Fibroblast of skin of left quadriceps (primary cell): ENCODE data around the gene TEKTIP1.
"Not testable (repeated sequence)": the region's sequence is repeated elsewhere in the genome, so short reads cannot be mapped to it uniquely, and the experiment has no call there.

Source experiments
- DNase-seq, 2 experiments: peaks; one replicate each; pipeline ENCODE4 v3.0.0-alpha.2; 2013; ENCODE audit warnings: low read depth in 2 of 2

TEKTIP1 gene

DNA sequence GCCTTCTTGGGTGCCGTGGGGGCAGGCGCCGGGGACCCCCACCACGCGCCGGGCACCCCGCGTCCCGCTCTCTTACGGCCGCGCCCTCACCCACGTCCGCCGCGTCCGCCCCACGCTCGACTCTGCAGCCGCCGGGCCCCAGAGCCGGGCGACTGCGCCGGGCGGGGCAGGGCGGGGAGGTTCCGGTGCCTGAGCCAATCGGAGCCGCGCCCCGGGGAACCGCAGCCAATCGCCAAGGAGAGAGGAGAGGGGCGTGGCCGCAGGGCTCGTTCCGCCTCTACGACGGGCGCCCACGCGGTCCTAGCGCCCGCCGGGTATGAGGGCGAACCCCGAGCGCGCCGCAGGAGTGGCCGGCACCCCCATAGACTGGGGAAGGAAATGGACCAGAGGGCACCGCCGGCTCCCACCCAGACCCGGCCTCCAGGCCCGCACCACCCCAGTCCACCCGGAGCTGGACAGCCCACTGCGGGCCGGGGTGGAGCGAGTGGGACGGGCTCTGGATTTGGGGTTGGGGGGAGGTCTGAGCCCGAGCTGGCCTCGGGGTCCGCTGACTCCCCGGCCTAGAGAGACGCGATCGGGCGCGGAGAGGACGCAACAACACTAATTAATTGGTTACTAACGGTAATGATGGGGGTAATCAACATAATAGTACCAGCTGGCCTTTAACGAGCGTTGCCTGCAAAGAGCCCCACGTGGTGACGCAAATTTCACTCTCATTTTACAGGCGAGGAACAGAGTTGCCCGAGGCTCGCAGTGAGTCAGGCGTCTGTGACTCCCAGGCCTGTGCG, 18.7 kb downstream of the TEKTIP1 start, which contains the start of gene MFSD12:
TSS of gene MFSD12 (minus strand) at position 126 of the 788 bp plus-strand sequence. CDS start 183 bp downstream, outside the sequence.
- DNase-seq, result peak; percentile 78 to 81

DNA sequence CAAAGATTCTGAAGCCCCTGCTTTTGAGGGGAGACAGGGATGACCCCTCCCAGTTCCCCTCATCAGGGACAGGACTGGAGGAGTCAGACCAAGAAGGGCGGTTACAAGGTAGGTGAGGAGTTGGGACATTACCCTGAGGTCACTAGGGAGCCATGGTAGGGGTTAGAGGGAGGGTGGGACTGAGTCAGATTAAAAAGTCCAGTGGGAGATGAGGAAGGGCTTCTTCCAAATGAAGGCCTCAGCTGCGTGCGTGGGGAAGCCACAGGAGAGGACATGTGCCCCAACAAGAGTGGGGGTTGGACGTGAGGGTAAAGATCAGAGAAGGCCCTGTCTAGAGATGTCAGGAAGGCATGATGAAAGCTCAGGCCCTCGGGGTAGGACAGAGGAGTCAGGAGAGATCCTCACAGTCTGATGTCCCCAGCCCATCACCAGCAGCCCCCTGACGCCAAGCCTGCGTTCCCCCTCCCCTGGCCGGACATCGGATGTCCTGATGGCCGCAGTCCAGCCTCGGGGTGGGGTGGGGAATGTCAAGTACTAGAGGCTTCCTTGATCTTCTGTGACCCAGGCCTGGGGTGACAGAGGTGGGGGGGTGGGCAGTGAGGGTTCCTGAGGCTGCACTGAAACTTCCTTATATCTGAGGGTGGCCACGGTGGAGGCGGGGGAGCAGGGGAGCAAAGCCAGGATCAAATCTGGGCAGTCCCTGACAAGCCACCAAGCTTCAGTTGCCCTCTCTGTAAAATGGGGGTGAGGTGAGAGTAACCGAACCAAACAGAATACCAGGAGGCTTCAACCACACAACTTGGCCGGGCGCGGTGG, 24.9 kb downstream of the TEKTIP1 start:
- DNase-seq, result no peak

DNA sequence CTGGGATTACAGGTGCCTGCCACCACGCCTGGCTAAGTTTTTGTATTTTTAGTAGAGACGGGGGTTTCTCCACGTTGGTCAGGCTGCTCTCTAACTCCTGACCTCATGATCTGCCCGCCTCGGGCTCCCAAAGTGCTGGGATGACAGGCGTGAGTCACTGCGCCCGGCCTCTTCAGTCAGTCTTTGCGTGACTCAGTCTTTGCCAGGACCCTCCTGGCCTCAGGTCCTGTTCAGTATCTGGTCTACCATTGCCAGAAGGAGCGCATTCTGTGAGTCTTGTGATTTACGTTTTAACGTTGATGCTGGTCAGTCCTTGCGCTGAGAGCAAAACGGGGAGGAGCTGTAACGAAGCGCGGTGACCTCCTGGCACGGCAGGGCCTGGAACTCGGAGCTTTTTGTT, 26.2 kb downstream of the TEKTIP1 start:
- no peak for DNase-seq

DNA sequence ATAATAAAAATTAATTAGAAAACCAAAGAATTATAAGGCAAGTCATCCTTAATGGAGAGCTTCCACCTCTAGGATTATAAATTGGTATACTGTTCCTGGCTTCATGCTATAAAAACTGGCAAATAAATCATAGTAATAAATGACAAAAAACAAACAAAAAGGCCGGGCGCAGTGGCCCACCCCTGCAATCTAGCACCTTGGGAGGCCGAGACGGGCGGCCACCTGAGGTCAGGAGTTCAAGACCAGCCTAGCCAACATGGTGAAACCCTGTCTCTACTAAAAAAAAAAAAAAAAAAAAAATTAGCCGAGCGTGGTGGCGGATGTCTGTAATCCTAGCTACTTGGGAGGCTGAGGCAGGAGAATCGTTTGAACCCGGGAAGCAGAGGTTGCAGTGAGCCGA, 31.1 kb downstream of the TEKTIP1 start:
- DNase-seq, result not testable (repeated sequence)

DNA sequence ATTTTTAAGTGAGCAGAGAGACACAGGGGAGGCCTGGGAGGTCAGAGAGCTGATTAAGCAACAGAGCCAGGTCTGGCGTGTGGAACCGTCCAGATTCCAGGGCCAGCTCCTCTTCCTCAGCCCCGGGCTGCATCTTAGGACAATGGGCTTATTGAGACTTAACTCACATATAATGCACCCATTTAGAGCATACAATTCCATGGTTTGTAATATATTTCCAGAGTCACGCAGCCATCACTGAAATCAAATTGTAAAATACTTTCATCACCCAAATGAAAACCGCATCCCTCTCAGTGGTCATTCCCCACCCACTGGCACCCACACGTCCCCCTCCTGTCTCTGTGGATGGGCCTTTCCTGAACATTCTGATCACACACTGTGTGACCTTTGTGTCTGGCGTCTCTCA, 31.6 kb downstream of the TEKTIP1 start:
- DNase-seq, result no peak

DNA sequence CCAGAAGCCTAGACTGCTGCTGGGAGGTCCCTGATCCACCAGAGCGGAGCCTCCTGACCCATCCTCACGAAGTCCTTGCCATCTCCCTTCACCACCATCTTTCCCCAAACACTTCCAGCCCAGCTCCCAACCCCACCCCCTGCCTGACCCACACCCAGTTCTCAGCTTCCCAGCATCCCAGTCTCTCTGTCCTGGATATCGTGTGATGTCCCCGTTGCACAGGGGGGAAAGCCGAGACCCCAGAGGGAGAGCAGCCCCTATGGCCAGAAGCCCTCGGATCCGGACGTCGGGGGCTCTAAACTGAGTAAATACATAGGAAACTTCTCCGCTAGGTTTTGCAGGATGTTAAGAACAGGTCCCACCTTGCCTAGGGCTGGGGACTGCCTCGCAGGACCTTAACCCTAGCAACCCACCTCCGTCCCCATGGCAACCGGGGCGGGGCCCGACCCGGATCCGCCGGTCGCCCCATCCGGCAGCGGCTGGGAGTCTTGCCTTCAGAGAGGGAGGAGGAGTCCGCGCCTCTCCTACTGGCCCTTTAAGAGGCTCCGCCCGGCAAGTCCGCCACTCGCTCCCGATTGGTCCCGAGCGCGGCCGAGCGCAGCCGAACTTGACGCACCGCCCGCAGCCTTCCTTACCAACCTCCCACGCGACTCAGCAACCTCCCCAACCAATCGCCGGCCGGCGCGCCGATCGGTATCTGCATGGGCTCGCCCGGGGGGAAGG, 33.3 kb downstream of the TEKTIP1 start:
- DNase-seq, result peak; percentile 99

DNA sequence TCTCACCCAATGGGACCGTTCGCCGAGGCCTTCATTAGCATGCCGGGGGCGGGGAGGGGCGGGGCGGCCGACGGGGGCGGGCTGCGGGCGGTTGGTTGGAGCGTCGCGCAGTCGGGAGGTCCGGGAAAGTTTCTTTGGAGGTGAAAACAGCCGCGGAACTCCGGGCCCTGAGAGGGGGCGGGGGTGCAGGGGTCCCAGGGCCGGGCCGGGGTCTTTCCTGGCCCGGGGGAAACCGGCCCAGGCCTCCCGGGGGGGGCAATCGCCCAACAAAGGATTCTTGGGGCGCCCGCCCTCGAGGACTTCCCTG, 33.8 kb downstream of the TEKTIP1 start, which contains the start of gene HMG20B:
TSS of gene HMG20B (plus strand) at position 90 of the 307 bp plus-strand sequence. CDS start 366 bp downstream, outside the sequence.
- no peak for DNase-seq

DNA sequence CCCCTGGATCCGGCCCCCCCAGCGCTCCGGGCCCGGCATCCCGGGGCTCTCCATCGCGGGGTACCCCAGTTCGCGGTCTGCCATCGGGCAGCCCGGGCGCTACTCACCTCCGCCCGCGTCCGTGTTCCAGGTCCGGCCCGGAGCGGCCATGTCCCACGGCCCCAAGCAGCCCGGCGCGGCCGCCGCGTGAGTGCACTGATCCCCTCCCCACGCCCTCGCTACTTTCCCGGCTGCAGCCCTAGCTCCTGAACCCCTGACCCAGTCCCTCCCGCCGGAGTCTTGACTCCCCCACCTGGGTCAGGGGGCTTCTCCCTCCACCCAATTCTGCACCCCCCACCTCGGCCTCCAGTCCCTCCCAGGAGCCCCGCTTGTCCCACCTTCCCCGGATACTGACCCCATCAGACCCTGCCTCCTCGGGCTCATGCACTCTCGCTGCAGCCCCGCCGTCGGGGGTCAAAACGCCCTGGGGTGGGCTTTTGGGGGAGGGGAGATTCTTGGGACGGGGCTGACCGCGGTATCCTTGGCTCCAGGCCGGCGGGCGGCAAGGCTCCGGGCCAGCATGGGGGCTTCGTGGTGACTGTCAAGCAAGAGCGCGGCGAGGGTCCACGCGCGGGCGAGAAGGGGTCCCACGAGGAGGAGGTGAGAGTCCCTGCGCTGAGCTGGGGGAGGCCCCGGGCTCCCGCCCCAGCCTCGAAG, 34.3 kb downstream of the TEKTIP1 start:
- DNase-seq, result no peak

DNA sequence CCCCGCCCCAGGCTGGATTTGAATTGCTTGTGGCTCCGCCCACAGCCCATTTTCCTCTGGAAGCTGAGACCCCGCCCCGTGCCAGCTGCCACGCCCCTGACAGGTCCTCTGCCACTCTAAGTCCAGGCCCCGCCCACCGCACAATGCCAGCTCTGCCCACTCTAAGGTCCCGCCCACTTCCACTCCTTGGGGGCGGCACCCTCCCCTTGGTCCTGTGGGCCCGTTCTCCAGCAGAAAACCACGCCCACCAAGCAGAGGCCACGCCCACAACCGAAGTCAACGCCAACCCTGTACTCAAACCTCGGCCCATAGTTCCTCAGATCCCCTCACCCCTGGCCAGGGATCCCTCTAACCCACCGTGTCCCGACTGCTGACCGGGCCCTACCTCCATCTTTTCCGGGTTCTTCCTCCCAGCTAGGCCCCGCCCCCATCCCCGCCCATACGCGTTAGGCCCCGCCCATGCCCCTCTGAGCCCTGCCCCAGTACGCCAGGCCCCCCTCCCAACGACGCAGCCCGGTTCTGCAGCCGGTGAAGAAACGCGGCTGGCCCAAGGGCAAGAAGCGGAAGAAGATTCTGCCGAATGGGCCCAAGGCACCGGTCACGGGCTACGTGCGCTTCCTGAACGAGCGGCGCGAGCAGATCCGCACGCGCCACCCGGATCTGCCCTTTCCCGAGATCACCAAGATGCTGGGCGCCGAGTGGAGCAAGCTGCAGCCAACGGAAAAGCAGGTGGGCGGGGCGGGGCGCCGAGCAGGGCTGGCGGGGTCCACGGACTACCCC, 35.1 kb downstream of the TEKTIP1 start:
- peak; percentile 71 to 75 for DNase-seq

DNA sequence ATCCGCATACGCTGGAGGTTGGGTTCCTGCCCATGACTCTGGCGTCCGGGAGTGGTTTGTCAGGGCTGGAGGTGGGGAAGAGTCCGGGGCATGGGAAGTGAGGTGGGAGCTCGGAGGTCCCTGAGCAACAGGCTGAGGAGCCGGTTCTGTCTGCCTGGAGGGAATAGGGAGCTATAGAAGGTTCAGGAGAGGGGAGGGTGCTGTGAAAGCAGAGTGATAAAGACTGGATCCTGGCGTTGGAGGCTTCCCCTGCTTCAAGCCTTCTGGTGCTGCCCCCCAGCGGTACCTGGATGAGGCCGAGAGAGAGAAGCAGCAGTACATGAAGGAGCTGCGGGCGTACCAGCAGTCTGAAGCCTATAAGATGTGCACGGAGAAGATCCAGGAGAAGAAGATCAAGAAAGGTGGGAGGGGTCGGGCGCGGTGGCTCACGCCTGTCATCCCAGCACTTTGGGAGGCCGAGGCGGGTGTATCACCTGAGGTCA, 36.3 kb downstream of the TEKTIP1 start:
- no peak for DNase-seq

DNA sequence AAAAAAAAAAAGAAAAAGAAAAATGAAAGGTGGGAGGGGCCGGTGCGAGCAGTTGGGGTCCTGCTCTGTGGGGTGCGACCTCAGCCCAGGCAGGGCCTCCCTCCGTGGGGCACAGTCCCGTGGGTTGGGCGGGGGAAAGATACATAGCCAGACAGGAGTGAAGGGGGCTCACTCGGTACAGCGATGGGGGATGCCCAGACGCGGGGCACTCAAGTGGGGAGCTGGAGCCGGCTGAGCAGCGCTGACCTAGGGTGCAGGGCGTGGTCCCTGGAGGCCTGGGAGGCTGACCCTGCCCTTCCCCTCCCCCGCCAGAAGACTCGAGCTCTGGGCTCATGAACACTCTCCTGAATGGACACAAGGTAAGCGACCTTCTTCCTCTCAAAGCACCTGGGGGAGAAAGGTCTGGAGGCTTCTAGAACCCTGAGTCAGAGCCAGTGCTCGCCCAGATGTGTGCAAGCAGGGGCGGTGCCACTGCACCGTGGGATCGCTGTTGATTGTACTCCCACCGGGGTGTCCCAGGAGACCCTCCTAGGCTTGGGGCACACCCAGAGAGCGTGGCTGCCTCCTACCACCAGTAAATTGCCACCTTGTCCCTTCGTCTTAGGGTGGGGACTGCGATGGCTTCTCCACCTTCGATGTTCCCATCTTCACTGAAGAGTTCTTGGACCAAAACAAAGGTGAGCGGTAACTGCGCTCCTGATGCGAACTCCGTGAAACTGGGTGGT, 37.1 kb downstream of the TEKTIP1 start:
- DNase-seq, result no peak

DNA sequence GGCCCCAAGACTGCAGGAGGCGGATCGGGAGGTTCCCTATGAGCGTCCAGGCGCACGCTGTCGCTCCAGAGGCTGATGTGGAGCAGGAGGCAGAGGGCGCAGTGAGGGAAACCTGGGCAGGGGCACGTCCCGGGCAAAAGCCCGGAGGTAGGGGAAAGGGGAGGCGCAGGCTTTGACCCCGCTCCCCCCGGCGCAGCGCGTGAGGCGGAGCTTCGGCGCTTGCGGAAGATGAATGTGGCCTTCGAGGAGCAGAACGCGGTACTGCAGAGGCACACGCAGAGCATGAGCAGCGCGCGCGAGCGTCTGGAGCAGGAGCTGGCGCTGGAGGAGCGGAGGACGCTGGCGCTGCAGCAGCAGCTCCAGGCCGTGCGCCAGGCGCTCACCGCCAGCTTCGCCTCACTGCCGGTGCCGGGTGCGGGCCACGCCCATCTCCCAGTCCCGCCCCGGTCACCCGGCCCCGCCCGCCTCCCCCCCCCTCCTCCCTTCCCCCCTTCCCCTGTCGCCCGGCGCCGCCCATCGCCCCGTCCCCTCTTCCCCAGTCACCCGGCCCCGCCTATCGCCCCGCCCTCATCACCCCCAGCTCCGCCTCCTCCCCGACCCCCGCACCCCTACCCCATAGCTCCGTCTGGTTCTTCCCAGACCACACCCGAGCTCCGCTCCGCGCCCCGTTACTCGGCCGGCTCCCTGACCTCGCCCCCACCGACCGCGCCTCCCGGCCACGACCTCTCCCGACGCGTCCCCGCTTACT, 37.9 kb downstream of the TEKTIP1 start:
- peak; percentile 33 to 50 for DNase-seq

DNA sequence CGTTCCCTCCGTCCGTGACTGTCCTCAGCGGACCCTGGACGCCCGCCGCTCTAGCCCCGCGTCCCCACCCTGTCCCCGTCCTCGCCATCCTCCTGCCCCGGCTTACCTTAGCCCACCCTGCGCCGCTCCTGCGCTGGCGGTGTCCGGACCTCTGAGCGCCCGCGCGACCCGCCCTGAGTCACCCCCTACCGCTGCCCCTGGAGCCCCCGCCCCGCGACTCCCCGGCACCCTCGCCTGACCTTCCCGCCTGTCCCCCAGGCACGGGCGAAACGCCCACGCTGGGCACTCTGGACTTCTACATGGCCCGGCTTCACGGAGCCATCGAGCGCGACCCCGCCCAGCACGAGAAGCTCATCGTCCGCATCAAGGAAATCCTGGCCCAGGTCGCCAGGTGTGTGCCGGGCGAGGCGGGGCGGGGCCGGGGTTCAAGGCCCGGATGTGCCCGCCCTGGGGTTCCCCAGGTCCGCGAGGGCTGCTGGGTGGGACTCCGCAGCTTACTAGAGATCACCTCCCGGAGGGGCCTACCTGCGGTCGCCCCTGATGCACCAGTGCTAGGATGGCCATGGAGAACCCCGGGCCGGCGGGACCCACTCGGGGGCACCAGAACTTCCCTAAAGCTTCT, 38.9 kb downstream of the TEKTIP1 start:
- DNase-seq, result no peak

DNA sequence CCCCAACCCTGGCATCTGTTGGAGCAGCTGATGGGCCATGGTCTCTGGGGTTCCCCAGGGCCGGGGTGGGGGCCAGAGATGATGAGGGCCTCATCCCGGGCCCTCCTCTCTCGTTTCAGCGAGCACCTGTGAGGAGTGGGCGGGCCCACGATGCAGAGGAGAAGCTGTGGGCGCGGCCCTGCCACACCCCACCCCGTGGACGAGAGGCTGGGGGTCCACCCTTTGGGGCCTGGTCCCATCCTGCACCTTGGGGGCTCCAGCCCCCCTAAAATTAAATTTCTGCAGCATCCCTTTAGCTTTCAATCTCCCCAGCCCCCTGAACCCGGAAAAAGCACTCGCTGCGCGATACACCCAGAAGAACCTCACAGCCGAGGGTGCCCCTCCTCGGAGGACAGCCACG, 39.4 kb downstream of the TEKTIP1 start:
- DNase-seq, result no peak

DNA sequence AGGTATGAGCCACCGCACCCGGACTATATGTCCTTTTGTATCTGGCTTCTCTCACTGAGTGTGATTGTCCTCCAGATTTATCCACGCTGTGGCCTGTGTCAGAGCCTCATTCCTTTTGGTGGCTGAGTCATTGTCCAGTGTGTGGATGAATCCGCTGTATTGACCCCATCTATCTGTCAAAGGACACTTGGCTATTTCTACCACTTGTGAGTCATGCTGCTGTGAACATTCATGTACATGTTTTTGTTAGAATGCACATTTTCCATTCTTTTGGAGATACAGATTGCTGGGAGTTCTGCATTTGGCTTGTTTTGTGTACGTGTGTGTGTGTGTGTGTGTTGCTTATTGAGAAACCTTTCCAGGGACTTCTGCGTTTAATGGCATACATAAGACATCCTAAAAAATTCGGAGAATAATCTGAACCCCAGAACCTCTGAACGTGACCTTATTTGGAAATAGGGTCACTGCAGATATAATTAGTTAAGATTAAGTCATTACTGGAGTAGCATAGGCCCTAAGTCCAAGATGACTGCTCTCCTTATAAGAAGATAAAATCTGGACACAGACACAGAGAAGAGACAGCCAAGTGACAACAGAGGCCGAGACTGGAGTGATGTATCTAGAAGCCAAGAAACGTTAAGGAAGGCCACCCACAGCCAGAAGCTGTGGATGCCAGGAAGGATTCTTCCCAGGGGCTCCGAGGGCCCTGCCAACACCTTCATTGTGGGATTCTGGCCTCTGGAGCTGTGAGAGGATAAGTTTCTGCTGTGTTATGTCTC, 41.4 kb downstream of the TEKTIP1 start:
- peak; percentile 42 to 44 for DNase-seq

DNA sequence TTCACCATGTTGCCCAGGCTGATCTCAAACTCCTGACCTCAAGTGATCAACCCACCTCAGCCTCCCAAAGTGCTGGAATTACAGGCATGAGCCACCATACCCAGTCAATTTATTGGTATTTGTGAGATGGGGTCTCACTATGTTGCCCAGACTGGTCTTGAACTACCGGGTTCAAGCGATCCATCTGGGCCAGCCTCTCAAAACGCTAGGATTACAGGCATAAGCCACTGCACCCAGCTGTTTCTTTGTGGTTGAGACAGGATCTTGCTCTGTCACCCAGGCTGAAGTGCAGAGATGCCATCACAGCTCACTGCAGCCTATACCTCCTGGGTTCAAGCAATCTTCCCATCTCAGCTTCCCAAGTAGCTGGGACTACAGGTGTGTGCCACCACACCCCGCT, 42.8 kb downstream of the TEKTIP1 start:
- DNase-seq, result not testable (repeated sequence)

DNA sequence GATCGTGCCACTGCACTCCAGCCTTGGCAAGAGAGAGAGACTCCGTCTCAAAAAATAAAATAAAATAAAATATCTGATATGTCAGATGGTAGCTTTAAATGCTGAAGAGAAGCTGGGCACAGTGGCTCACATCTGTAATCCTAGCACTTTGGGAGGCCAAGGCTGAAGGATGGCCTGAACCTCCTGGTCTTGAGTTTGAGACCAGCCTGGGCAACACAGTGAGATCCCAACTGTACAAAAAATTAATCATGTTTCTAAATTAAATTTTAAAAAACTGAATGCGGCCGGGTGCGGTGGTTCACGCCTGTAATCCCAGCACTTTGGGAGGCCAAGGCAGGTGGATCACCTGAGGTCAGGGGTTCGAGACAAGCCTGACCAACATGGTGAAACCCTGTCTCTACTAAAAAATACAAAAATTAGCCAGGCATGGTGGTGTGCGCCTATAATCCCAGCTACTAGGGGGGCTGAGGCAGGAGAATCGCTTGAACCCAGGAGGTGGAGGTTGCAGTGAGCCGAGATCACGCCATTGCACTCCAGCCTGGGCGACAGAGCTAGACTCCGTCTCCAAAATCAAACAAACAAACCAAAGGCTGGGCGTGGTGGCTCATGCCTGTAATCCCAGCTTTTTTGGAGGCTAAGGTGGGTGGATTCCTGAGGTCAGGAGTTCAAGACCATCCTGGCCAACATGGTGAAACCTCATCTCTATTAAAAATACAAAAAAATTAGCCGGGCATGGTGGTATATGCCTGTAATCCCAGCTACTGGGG, 45.2 kb downstream of the TEKTIP1 start:
- not testable (repeated sequence) for DNase-seq
